Ovary (tissue), 3 donors: Measurements from ENCODE around the gene AAK1.

Source experiments
- CTCF ChIP-seq, 3 donors: fragments of 450-650 bp in 2 of 3; fragments of 200-600 bp in 1 of 3; IDR thresholded peaks; one replicate each; pipeline versions ENCODE4 v1.5.1 to v1.8.0; 2016 to 2022; ENCODE audit warnings: antibody characterized with exemption in 3 of 3, mild to moderate bottlenecking in 1 of 3
- POLR2A ChIP-seq: fragments of 450-650 bp; IDR thresholded peaks from one replicate; pipeline ENCODE4 v1.6.1; 2017; ENCODE audit warnings: antibody characterized with exemption, mild to moderate bottlenecking, moderate library complexity
- donor health status: DM: no; HTN: no; CAD: no.

DNA sequence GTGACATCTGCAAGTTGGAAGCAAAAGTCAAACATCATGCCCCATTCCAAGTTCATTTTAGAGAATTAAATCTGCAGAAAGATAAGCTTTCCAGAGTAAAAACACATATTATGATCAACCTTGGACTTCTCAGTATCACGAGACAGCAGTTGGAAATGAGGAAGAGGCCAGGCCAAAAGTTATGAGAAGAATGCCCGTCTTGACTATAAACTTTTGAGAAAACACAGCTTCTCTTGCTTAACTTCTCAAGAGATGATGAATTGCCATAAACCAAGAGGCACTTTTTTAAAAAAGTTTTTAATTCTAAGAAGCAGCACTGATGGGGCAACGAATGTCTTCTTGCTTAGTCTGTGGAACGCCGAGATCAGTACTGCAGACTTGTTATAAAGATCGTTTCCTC is 153.7 kb downstream of the AAK1 start:
- no peak for TF ChIP-seq CTCF (IDR thresholded peaks at IDR 0.05)
- no peak for TF ChIP-seq POLR2A
